Glutamatergic neuron (in vitro differentiated cells): ENCODE measurements around the gene HPS3. TPM values are rescaled to one million over a fixed set of nuclear protein-coding genes. Genes with fewer than 3 reads are reported as not detected.

Experiments
- DNase-seq: peaks from one replicate; pipeline ENCODE4 v3.0.0; 2022
- H3K27ac Mint-ChIP-seq: one replicate; pipeline ENCODE4 v1.8.0; 2020; ENCODE audit warnings: mild to moderate bottlenecking, mixed read lengths, inconsistent platforms; ENCODE audit not compliant: unreplicated experiment
- H3K27me3 Mint-ChIP-seq: one replicate; pipeline ENCODE4 v1.8.0; 2020; ENCODE audit warnings: mild to moderate bottlenecking, moderate library complexity, mixed read lengths, inconsistent platforms; ENCODE audit not compliant: unreplicated experiment
- H3K36me3 Mint-ChIP-seq: one replicate; pipeline ENCODE4 v1.8.0; 2020; ENCODE audit warnings: mild to moderate bottlenecking, mixed read lengths, inconsistent platforms; ENCODE audit not compliant: unreplicated experiment
- H3K4me1 Mint-ChIP-seq: one replicate; pipeline ENCODE4 v1.8.0; 2020; ENCODE audit warnings: mild to moderate bottlenecking, low read depth, mixed read lengths, inconsistent platforms; ENCODE audit not compliant: unreplicated experiment
- H3K4me3 Mint-ChIP-seq: one replicate; pipeline ENCODE4 v1.8.0; 2020; ENCODE audit warnings: mild to moderate bottlenecking, mixed read lengths, inconsistent platforms; ENCODE audit not compliant: unreplicated experiment
- H3K9me3 Mint-ChIP-seq: one replicate; pipeline ENCODE4 v1.8.0; 2020; ENCODE audit warnings: mild to moderate bottlenecking, moderate library complexity, mixed read lengths, inconsistent platforms; ENCODE audit not compliant: unreplicated experiment
- CTCF ChIP-seq: fragments of 200-600 bp; sonication (generic); IDR thresholded peaks from one replicate; pipeline ENCODE4 v1.5.0; 2021; ENCODE audit not compliant: partially characterized antibody, unreplicated experiment
- total RNA-seq: library from RNA; stranded (reverse); fragmentation: NEBNext Ultra II Directional; extraction: Animal tissue kit (Norgen Biotek cat#: 25700); gene quantifications from one replicate; pipeline ENCODE4 v1.2.1, GENCODE V29; 2021; ENCODE audit not compliant: unreplicated experiment

HPS3 gene
- total RNA-seq, 1 donor from 2014 or later = 12.1 TPM

DNA sequence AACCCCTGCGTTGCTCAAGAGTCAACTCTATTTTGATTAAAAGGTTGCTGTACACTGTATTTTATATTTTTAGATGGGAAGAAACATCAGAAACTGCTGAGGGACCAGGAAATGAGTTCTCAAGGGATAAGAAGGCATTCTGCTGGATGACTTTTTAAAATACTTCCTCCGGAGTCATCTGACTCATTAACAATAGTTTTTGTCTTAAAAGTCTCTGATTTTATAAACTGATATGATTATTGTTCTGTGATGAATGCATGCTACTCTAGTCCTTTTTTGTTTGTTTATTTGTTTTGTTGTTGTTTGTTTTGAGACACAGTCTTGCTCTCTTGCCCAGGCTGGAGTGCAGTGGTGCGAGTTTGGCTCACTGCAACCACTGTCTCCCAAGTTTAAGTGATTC, 25.0 kb upstream of the HPS3 start:
- no peak overlapping the region for H3K27ac Mint-ChIP-seq
- no peaks in the 10 kb centered on the region for H3K4me1 Mint-ChIP-seq
- no peak for DNase-seq
- H3K9me3 Mint-ChIP-seq = peaks cover 4% of the 10 kb centered on the region
- H3K36me3 Mint-ChIP-seq = no peaks in the 10 kb centered on the region
- no peaks in the 10 kb centered on the region for H3K27me3 Mint-ChIP-seq
- no peak for TF ChIP-seq CTCF
- no peak overlapping the region for H3K4me3 Mint-ChIP-seq

GRCh38 chr3:149114458-149114857, 15.0 kb upstream of the HPS3 start:
- no peaks in the 10 kb centered on the region for H3K36me3 Mint-ChIP-seq
- no peaks in the 10 kb centered on the region for H3K4me1 Mint-ChIP-seq
- no peak overlapping the region for H3K27ac Mint-ChIP-seq

DNA sequence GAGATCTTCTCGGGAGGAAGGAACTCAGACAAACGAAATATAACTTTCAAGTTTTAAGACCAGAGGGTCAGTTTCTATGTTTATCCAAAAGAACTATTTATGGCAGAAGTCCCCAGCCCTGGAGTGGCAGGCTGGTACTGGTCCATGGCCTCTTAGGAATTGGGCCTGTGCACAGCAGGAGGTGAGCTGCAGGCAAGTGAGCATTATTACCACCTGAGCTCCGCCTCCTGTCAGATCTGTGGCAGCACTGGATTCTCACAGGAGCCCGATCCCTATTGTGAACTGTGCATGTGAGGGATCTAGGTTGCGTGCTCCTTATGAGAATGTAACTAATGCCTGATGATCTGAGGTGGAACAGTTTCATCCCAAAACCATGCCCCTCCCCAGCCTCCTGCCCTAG, 14.3 kb upstream of the HPS3 start:
- H3K4me1 Mint-ChIP-seq = no peaks in the 10 kb centered on the region
- no peak for TF ChIP-seq CTCF
- H3K27me3 Mint-ChIP-seq = peaks cover 2% of the 10 kb centered on the region
- peaks cover 2% of the 10 kb centered on the region for H3K9me3 Mint-ChIP-seq
- H3K4me3 Mint-ChIP-seq = no peak overlapping the region
- no peak overlapping the region for H3K27ac Mint-ChIP-seq
- DNase-seq = no peak
- no peaks in the 10 kb centered on the region for H3K36me3 Mint-ChIP-seq

More at GRCh38 chr3:149114458-149114857, 15.0 kb upstream of the HPS3 start:
- TF ChIP-seq CTCF = no peak
- no peak for DNase-seq
- Mint-ChIP-seq H3K9me3 (peaks cover 2% of the 10 kb centered on the region), H3K4me3 (no peak overlapping the region), H3K27me3 (peaks cover 4% of the 10 kb centered on the region)

DNA sequence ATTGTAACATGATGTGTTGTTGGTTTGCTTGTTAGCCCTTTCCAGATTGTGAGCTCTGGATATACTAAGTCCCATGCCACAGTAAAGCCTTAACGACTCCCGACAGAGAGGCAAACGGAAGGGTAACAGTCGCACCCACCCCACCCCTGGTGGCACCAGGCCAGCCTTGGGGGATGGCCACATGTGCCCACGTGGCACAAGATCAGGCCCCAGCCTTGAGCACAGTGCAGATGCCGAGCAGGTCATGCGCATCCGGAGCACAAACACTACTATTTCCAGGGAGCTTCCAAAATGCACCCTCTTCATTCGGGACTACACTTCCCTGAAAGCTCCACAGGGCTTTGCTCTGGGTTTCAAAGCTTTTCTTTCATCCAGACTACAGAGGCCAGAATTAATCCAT, 10.7 kb upstream of the HPS3 start:
- no peak overlapping the region for H3K4me3 Mint-ChIP-seq
- H3K36me3 Mint-ChIP-seq = no peaks in the 10 kb centered on the region
- peaks cover 4% of the 10 kb centered on the region for H3K4me1 Mint-ChIP-seq
- peaks cover 2% of the 10 kb centered on the region for H3K9me3 Mint-ChIP-seq
- H3K27me3 Mint-ChIP-seq = peaks cover 2% of the 10 kb centered on the region
- DNase-seq = no peak
- no peak for TF ChIP-seq CTCF
- H3K27ac Mint-ChIP-seq = no peak overlapping the region

GRCh38 chr3:149119466-149119865, 10.0 kb upstream of the HPS3 start:
- Mint-ChIP-seq H3K36me3 (no peaks in the 10 kb centered on the region), H3K27ac (no peak overlapping the region), H3K4me1 (peaks cover 4% of the 10 kb centered on the region), H3K4me3 (no peak overlapping the region), H3K27me3 (peaks cover 2% of the 10 kb centered on the region), H3K9me3 (no peaks in the 10 kb centered on the region)
- TF ChIP-seq CTCF = no peak
- no peak for DNase-seq
